K562 (cell line): ENCODE measurements around the gene HOXB5. TPM values are rescaled to one million over a fixed set of nuclear protein-coding genes. Genes with fewer than 3 reads are reported as not detected.
A peak's percentile ranks its signal among the peaks of the same experiment; 100 is the strongest.

Experiments used
- ATAC-seq: fragments of 200-7000 bp; cut with Tn5 transposase; 3 replicates; pipeline ENCODE4 v1.9.1; 2020; ENCODE audit warnings: moderate library complexity
- BruUV-seq: library from RNA; stranded (reverse); fragments of 400-500 nt; replicated peaks from 2 replicates; lab custom pipeline; 2021; lab: Mats Ljungman, UMichigan
- CTCF ChIA-PET: fragments of 300-600 bp; formaldehyde crosslinking; extraction: SDS; loops from one replicate; lab custom pipeline; 2021; ENCODE audit warnings: low intra/inter-chr PET ratio; lab: Yijun Ruan, JAX
- POLR2A ChIA-PET: fragments of 300-600, 350-650 bp; sonication (Branson Sonifier 250); formaldehyde crosslinking; extraction: SDS; loops from one replicate; lab custom pipeline; 2021; ENCODE audit warnings: antibody characterized with exemption, inconsistent platforms; lab: Yijun Ruan, JAX
- DNase-seq, 4 experiments: peaks; one replicate each; pipeline versions ENCODE4 v3.0.0 to v3.0.0-alpha.2; 2011 to 2018; ENCODE audit warnings: low spot score in 3 of 4, mixed read lengths in 3 of 4; ENCODE audit errors: extremely low read depth in 1 of 4
- FAIRE-seq: peaks from 2 replicates; lab custom pipeline; 2011; peaks lifted over from hg19 to GRCh38; lab: Jason Lieb, UNC
- H2AFZ ChIP-seq: 2 replicates; pipeline ENCODE4 v1.6.0; 2011; ENCODE audit warnings: low read depth, low read length, control low read depth, inconsistent platforms
- H3K27ac ChIP-seq: fragments of 200-600 bp; 3 replicates; pipeline ENCODE4 v1.8.0; 2011; ENCODE audit warnings: low read depth, mild to moderate bottlenecking, control low read depth, inconsistent platforms, low read length, moderate library complexity, mixed read lengths; ENCODE audit errors: extremely low read depth
- H3K27me3 ChIP-seq, 2 experiments: fragments of 300-600 bp in 1 of 2; 2 replicates in 1 of 2; 3 replicates in 1 of 2; pipeline versions ENCODE4 v1.6.0 to v1.8.0; 2011; ENCODE audit warnings: inconsistent platforms in 2 of 2, low read length in 2 of 2, mild to moderate bottlenecking in 1 of 2, mixed read lengths in 1 of 2, moderate library complexity in 1 of 2; ENCODE audit not compliant: control insufficient read depth in 2 of 2, insufficient read depth in 2 of 2
- H3K36me3 ChIP-seq: fragments of 300-600 bp; 3 replicates; pipeline ENCODE4 v1.8.0; 2011; ENCODE audit warnings: mild to moderate bottlenecking, low read length, inconsistent platforms; ENCODE audit not compliant: control insufficient read depth, insufficient read depth
- H3K4me1 ChIP-seq, 2 experiments: fragments of 200-600 bp in 1 of 2; replicated peaks in 1 of 2; 2 replicates in 1 of 2; 3 replicates in 1 of 2; pipeline versions ENCODE4 v1.5.1 to v1.8.0; 2011; ENCODE audit warnings: inconsistent platforms in 2 of 2, low read length in 2 of 2, mild to moderate bottlenecking in 1 of 2, mixed read lengths in 1 of 2, moderate library complexity in 1 of 2; ENCODE audit not compliant: control insufficient read depth in 2 of 2, insufficient read depth in 2 of 2
- H3K4me2 ChIP-seq: 2 replicates; pipeline ENCODE4 v1.6.1; 2011; ENCODE audit warnings: low read length, control low read depth, inconsistent platforms, mixed read lengths; ENCODE audit not compliant: insufficient read depth
- H3K4me3 ChIP-seq: fragments of 200-600 bp; sonication (generic), shearing (Covaris generic); 2 replicates; pipeline ENCODE4 v1.5.1; 2016; ENCODE audit warnings: control low read depth, inconsistent platforms
- H3K79me2 ChIP-seq: fragments of 200-600 bp; 3 replicates; pipeline ENCODE4 v1.8.0; 2011; ENCODE audit warnings: low read length, inconsistent platforms; ENCODE audit not compliant: control insufficient read depth, insufficient read depth
- H3K9ac ChIP-seq, 2 experiments: 2 replicates each; pipeline versions ENCODE4 v1.6.0 to v1.6.1; 2011; ENCODE audit warnings: low read depth in 2 of 2, low read length in 2 of 2, control low read depth in 1 of 2, inconsistent platforms in 1 of 2, mild to moderate bottlenecking in 1 of 2, mixed read lengths in 1 of 2; ENCODE audit not compliant: insufficient read depth in 1 of 2
- H3K9me1 ChIP-seq: one replicate; pipeline ENCODE4 v1.6.0; 2011; ENCODE audit warnings: inconsistent platforms, mild to moderate bottlenecking, low read length, moderate library complexity; ENCODE audit not compliant: control insufficient read depth, insufficient read depth
- H3K9me3 ChIP-seq: replicated peaks from 2 replicates; pipeline ENCODE4 v1.5.1; 2011; ENCODE audit warnings: low read depth, low read length, inconsistent platforms; ENCODE audit not compliant: control insufficient read depth, insufficient read depth
- H4K20me1 ChIP-seq: replicated peaks from 2 replicates; pipeline ENCODE4 v1.6.1; 2011; ENCODE audit warnings: low read length, inconsistent platforms, mixed read lengths; ENCODE audit not compliant: control insufficient read depth, insufficient read depth
- ASH1L ChIP-seq: fragments of 450-650 bp; IDR thresholded peaks from 2 replicates; pipeline ENCODE4 v1.6.1; 2018; ENCODE audit warnings: borderline replicate concordance, mild to moderate bottlenecking, low read depth; ENCODE audit not compliant: partially characterized antibody
- C11orf30 ChIP-seq: fragments of 450-650 bp; IDR thresholded peaks from 2 replicates; pipeline ENCODE4 v1.6.1; 2016; ENCODE audit warnings: low read depth, mild to moderate bottlenecking
- CHD1 ChIP-seq: fragments of 200-600 bp; sonication (generic); IDR thresholded peaks from one replicate; pipeline ENCODE4 v1.6.1; 2012; ENCODE audit warnings: mild to moderate bottlenecking, moderate library complexity, low read length, inconsistent platforms
- CREB1 ChIP-seq, 2 experiments: sonication (generic) in 1 of 2; formaldehyde crosslinking in 1 of 2; IDR thresholded peaks; 2 replicates each; pipeline versions ENCODE4 v1.6.1 to v1.8.0; 2012 to 2022; ENCODE audit warnings: inconsistent platforms in 1 of 2, mild to moderate bottlenecking in 1 of 2, missing genetic modification reagents in 1 of 2, moderate library complexity in 1 of 2
- CREB5 ChIP-seq: fragments of 250-450 bp; sonication (Bioruptor Pico); IDR thresholded peaks from 2 replicates; pipeline ENCODE4 v1.5.0; 2020; ENCODE audit warnings: mild to moderate bottlenecking
- DEAF1 ChIP-seq: fragments of 450-650 bp; formaldehyde crosslinking; IDR thresholded peaks from 2 replicates; pipeline ENCODE4 v1.4.0; 2020; ENCODE audit warnings: mild to moderate bottlenecking, moderate library complexity
- ELF1 ChIP-seq: fragments of 200-800 bp; sonication (Bioruptor generic); IDR thresholded peaks from 2 replicates; pipeline ENCODE4 v1.6.1; 2016; ENCODE audit warnings: missing genetic modification characterization, missing compliant biosample characterization
- MNT ChIP-seq, 2 experiments: fragments of 450-650 bp; conservative IDR thresholded peaks; 2 replicates each; pipeline ENCODE4 v1.6.1; 2017; ENCODE audit warnings: mild to moderate bottlenecking in 2 of 2, moderate library complexity in 2 of 2
- NFRKB ChIP-seq: fragments of 450-650 bp; IDR thresholded peaks from 2 replicates; pipeline ENCODE4 v1.6.1; 2016; ENCODE audit warnings: low read depth
- SIN3A ChIP-seq, 2 experiments: fragments of 150-350 bp in 1 of 2; IDR thresholded peaks; 2 replicates each; pipeline ENCODE4 v1.6.1; 2011 to 2016; ENCODE audit warnings: borderline replicate concordance in 2 of 2, low read depth in 2 of 2, low read length in 2 of 2, mild to moderate bottlenecking in 2 of 2, moderate library complexity in 2 of 2; ENCODE audit not compliant: control insufficient read depth in 1 of 2
- SMARCE1 ChIP-seq: fragments of 450-650 bp; IDR thresholded peaks from 2 replicates; pipeline ENCODE4 v1.7.1; 2016; ENCODE audit warnings: mild to moderate bottlenecking
- TRIM24 ChIP-seq, 2 experiments: fragments of 450-650 bp; IDR thresholded peaks; 2 replicates each; pipeline ENCODE4 v1.6.1; 2016
- ZBTB34 ChIP-seq: fragments of 250-450 bp; sonication (Bioruptor Pico); IDR thresholded peaks from 2 replicates; pipeline ENCODE4 v1.8.0; 2021; ENCODE audit warnings: mild to moderate bottlenecking, moderate library complexity
- ZKSCAN8 ChIP-seq: fragments of 200-800 bp; sonication (Bioruptor generic); IDR thresholded peaks from 2 replicates; pipeline ENCODE4 v1.6.1; 2016; ENCODE audit warnings: missing genetic modification characterization, missing compliant biosample characterization
- ZNF561 ChIP-seq: fragments of 450-650 bp; formaldehyde crosslinking; conservative IDR thresholded peaks from 2 replicates; pipeline ENCODE4 v1.4.0; 2020; ENCODE audit warnings: mild to moderate bottlenecking, moderate library complexity
- WGBS: fragments of 100-300 bp; shearing (Covaris generic); methylation state at CpG from one replicate; pipeline ENCODE4 v1.1.6; 2016; ENCODE audit warnings: low coverage, mixed read lengths; ENCODE audit not compliant: insufficient coverage; ENCODE audit errors: missing lambda C conversion rate; 5-methylcytosine and 5-hydroxymethylcytosine counted together
- in situ Hi-C: fragments of 300-500 bp; cut with MboI; formaldehyde crosslinking; loops from 4 replicates; pipeline ENCODE4 v1.15.0; 2018; ENCODE audit warnings: inconsistent platforms, mixed read lengths
- intact Hi-C: fragments of 100-400 bp; cut with micrococcal nuclease; formaldehyde crosslinking; loops from 2 replicates; pipeline ENCODE4 v1.14.2; 2022
- polyA plus RNA-seq, 8 experiments: library from polyadenylated mRNA; depleted of rRNA in 4 of 8; stranded (reverse) in 5 of 8; unstranded in 3 of 8; fragments of >200 nt; fragmentation: Nextera tagmentation in 2 of 8; fragmentation: Illumina TruSeq in 1 of 8; extraction: Ambion mirVana in 2 of 8; extraction: Trizol in 1 of 8; gene quantifications; 2 replicates each; pipeline versions ENCODE4 v1.2.1 to v1.2.3, GENCODE V29; 2011 to 2014; ENCODE audit warnings: inconsistent platforms in 1 of 8, missing spikeins in 1 of 8
- total RNA-seq, 7 experiments: library from RNA; depleted of rRNA in 6 of 7; stranded (reverse); fragments of >200 nt in 6 of 7; fragmentation: Illumina TruSeq in 2 of 7; extraction: Trizol in 2 of 7; gene quantifications; 2 replicates each; pipeline versions ENCODE4 v1.2.1 to v1.2.3, GENCODE V29; 2011 to 2021; ENCODE audit warnings: low replicate concordance in 1 of 7

The HOXB5 gene
- total and polyA plus RNA-seq, 9 of the 15 experiments (the other 6 are each of a cell fraction or from before 2014, with no cell fraction given) = 0.24 to 2.7 (median 0.65) TPM

GRCh38 chr17:48547808-48548522 lies 45.6 kb downstream of the HOXB5 start:
- H2AFZ ChIP-seq = peak overlapping the region; percentile 73
- peaks cover 35 to 44% of the 10 kb centered on the region in 2 experiments for H3K4me1 ChIP-seq
- H3K27me3 ChIP-seq = no peaks in the 10 kb centered on the region
- H3K9ac ChIP-seq = peak overlapping the region; percentile 82 to 93; a peak in 3 of 4 replicates
- CTCF ChIA-PET = no interaction called here
- no peaks in the 10 kb centered on the region for H3K9me3 ChIP-seq
- no peaks in the 10 kb centered on the region for H4K20me1 ChIP-seq
- under 1% methylated on average over 24 of the region's 24 CpGs for WGBS
- H3K36me3 ChIP-seq = peaks cover 44% of the 10 kb centered on the region; the same call in 2 of the 3 replicates
- POLR2A ChIA-PET = interaction anchor here (0.6 to 2.2 kb wide), 13 partner anchors 9 to 363 kb away, joined by 3 to 12 read pairs (median 6); no protein-coding TSS in a partner anchor
- ATAC-seq (0 out of 3 replicates have a peak, but pooled peaks have one; percentile 3), FAIRE-seq (peak; percentile 85), DNase-seq (peak; percentile 60 to 91 (median 74))
- intact Hi-C loops = loop anchor here (1.0 to 2.0 kb wide), 3 partner anchors 31 to 79 kb away; partner anchors contain the start of gene HOXB9
- H3K4me3 ChIP-seq = peak overlapping the region; percentile 36
- H3K27ac ChIP-seq = peak overlapping the region; percentile 95
- H3K4me2 ChIP-seq = peak overlapping the region; percentile 81
- in situ Hi-C loops = no loop called here
- no TSS peak for BruUV-seq
- H3K79me2 ChIP-seq = peaks cover 72% of the 10 kb centered on the region
- H3K9me1 ChIP-seq = no peaks in the 10 kb centered on the region
- TF ChIP-seq SMARCE1 = peak; percentile 60
- TF ChIP-seq C11orf30 = no peak
- TF ChIP-seq ZKSCAN8 = peak; percentile 53; the same call in 1 of the 2 replicates
- TF ChIP-seq ELF1 (tag) = peak; percentile 56
- peak in 1 of 2 experiments; percentile 53; a peak in 1 of 4 replicates for TF ChIP-seq MNT (conservative IDR thresholded peaks at IDR 0.05)
- TF ChIP-seq ZBTB34 (CRISPR knock-in tag) = no peak
- TF ChIP-seq NFRKB = peak; percentile 88
- peak; percentile 34 for TF ChIP-seq ASH1L
- TF ChIP-seq ZNF561 = no peak
- no peak for TF ChIP-seq CREB1 (IDR thresholded peaks at IDR 0.05)
- TF ChIP-seq CREB1 (CRISPR knock-in tag; IDR thresholded peaks at IDR 0.05) = no peak
- 0 out of 4 replicates have a peak, but pooled peaks of 1 of the 2 experiments have one; percentile 32 for TF ChIP-seq TRIM24 (IDR thresholded peaks at IDR 0.05)
- TF ChIP-seq CHD1 = peak; percentile 57
- TF ChIP-seq SIN3A (IDR thresholded peaks at IDR 0.05; ENCODE audit: borderline replicate concordance in 2 of 2, control insufficient read depth in 1 of 2, low read depth in 2 of 2, low read length in 2 of 2) = no peak
- TF ChIP-seq CREB5 (CRISPR knock-in tag) = no peak
- no peak for TF ChIP-seq DEAF1 (CRISPR knock-in tag)
